Stimulated activated CD8-positive, alpha-beta memory T cell treated with anti-CD3 and anti-CD28 coated beads, Interleukin-7, amount 100 ng/mL, for 24 hours (primary cell): ENCODE data around the gene CABP4.
"Not testable (repeated sequence)": the region's sequence is repeated elsewhere in the genome, so short reads cannot be mapped to it uniquely, and the experiment has no call there.

Source experiments
- DNase-seq: peaks from one replicate; pipeline ENCODE4 v3.0.0-alpha.2; 2020; ENCODE audit warnings: low read depth

CABP4 gene

GRCh38 chr11:67453816-67454732 lies 1.1 kb upstream of the CABP4 start:
- no peak for DNase-seq

DNA sequence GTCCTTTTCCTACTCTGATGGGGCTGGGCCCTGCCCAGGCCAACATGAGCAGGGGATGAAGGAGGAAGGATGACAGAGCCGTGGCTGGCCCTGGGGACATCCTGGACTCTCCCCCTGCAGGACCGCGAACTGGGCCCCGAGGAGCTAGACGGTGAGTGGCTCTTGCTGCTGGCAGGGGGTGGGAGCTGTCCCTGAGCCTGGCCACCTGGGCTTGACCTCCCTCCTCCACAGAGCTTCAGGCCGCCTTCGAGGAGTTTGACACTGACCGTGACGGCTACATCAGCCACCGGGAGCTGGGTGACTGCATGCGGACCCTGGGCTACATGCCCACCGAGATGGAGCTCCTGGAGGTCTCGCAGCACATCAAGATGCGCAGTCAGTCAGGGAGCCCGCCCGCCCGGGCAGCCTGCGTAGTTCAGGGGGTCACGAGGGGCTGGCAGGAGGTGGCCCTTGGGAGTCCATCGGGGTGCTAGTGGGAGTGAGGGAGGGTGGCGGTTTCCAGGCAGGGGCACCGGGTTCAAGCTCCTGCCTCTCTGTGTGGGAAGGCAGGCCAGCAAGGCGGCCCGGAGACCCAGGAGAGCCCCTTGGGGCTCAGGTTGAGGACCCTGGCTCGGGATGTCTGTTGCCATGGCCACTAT lies 1.0 kb downstream of the CABP4 start:
- DNase-seq, result no peak

GRCh38 chr11:67457453-67457852 lies 2.3 kb downstream of the CABP4 start:
- no peak for DNase-seq

DNA sequence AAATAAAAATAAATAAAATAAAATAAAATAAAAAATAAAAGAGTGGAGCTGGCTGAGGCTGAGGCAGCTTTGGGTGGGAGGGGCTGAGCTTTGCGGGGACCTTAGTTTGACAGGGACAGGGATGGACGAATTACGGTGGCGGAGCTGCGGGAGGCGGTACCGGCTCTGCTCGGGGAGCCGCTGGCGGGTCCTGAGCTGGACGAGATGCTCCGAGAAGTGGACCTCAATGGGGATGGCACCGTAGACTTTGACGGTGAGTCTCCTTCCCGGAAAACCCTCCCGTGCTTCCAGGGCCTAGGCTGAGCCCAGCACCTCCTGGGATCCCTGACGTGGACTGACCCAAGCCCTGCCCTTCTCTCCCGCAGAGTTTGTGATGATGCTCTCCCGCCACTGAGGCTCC lies 3.1 kb downstream of the CABP4 start:
- no peak for DNase-seq

- DNase-seq, result no peak
Observed at GRCh38 chr11:67463186-67463585, 8.0 kb downstream of the CABP4 start.

DNA sequence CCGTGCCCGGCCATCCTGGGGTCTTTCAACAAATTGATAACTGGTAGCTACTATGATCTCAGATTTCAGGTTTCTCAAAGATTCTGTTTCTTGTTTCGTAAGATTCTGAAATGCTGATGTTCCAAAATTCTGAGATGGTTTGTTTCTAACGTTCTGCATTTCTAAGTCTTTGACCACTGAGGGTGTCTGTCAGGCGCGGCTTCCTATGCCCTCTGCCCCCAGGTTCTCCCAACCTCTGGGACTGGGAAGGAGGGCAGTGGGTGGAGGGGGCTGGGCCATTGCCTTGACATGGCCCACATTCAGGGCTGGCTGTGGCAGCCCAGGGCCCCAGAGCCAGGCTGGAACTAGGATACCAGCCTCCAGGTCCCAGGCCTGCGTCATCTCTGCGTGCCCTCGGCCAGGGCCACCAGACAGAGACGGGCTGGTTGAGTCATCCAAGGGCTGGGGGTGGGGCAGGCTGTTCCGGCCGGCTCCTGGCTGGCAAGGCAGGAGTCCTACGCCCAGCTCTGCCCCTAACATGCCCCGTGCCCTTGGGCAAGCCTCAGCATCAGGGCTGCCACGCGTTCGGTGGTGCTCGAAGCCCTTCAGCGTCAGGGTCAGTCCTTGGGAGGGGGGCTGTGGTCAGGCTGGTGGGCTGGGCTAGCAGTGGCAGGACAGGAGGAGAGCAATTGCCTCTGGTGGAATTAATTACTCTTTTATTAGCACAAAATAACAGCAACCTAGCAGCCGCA lies 8.7 kb downstream of the CABP4 start:
- DNase-seq, result no peak

- DNase-seq, result peak; percentile 78
Observed at GRCh38 chr11:67464411-67465188, 9.4 kb downstream of the CABP4 start.

DNA sequence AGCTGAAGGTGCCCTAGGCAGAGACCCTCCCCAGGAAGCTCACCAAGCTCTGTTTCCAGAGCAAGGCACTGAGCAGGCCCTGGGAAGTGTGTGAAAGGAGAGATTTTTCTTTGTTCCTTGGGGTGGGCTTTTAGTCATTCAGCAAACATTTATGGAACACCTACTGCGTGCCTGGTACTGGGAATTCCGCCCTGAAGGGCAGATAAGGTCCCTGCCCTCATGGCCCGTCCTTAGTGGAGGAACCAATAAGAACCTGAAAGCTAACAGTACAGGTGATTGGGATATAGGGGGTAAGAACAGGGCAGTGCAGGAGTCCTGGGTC lies 10.0 kb downstream of the CABP4 start:
- no peak for DNase-seq

GRCh38 chr11:67465530-67465929 lies 10.4 kb downstream of the CABP4 start:
- DNase-seq, result not testable (repeated sequence)

GRCh38 chr11:67466367-67466766 lies 11.2 kb downstream of the CABP4 start:
- DNase-seq, result no peak

DNA sequence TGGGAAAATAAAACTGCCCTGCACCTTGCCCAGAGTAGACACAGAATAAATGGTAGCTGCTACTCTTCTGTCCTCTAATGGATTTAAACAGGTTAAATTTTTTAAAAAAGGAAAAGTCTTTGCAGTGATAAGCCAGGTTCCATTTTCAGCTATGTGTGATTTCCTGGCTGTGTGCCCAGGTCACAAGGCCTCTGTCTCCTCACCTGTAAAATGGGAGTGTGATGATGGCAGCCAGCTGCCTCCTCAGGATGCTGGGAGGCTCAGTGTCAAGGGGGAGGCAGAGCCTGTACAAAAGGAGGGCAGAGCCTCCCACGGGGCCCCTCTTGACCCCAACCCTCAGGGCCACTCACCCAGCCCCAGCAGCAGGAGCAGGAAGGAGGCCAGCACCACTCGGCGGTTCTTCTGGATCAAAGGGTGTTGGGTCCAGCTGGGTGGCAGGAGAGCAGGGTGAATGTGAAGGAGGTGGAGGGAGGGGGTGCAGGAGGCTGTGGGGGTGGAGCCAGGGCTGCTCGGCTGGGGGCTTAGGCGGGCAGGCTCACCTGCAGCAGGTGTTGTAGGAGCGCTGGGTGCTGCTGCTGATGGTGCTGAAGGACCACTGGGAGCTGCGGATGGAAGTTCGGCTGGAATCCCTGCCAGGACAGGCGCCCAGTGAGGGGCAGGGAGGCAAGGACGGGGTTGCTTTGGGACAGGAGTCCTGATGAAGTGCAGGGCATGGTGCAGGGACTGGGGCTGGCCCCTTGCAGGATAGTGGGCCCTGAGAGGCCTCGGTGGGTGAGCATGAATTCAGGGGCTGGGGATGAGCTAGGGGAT lies 12.0 kb downstream of the CABP4 start:
- DNase-seq, result no peak

DNA sequence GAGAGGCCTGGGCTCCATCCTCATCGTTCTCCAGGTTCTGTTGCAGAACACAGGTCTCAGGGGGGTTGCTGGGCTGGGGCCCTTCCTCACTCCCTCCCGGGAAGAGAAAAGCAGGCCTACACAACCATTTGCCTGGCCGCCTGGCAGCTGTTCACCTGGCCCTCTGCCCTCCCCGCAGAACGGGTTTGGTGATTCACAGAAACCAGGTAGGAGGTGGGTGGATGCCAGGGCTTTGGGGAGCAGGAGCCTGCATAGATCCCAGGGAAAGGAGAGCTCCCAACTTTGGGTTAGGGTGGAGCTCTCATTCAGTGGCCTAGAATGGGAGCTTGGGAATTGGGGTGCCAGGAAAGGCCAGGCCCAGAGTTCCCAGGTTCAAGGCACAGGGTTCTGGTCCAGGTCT lies 12.9 kb downstream of the CABP4 start:
- DNase-seq, result no peak

- DNase-seq, result no peak
Observed at GRCh38 chr11:67468456-67468758, 13.3 kb downstream of the CABP4 start.

DNA sequence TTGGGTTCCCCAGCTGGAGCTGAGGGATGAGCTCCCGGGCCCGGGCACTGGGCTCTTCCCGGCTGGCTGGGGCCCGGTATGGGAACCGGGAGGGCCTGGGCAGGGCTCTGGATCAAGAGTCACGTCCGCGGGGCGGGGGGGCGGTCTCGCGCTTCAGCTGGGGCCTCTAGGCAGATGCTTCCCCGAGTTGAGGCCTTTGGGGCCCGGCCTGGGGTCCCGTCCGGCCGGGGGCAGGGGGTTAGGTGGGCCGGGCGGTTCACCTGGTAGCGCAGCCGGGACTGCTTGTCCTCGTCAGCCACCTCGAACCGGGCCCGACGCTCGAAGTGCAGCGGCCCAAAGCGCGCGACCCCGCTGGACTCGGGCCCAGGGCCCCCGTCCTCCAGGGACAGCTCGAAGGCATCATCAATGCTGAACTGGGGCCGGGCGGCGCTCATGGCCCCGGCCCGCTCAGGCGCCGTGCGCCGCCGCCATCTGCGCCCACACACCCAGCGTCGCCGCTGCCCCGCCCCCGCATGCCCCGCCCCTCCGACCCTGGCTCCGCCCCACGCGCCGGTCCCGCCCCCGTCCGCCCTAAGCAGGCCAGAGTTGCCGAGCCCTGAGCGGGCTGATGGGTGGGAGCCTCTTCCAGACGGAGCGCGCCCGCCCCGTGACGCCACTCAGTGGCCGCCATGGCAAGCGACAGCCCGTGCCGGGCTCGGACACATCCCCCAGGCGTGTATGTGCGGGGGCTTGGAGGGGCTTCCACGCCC lies 13.8 kb downstream of the CABP4 start, which contains the start of gene TMEM134:
Gene TMEM134, minus strand, starts transcription at position 493 of the 749 bp plus-strand sequence. Its CDS starts 59 bp downstream, at position 434.
- DNase-seq, result peak; percentile 75

GRCh38 chr11:67469508-67469811 lies 14.3 kb downstream of the CABP4 start:
- DNase-seq, result no peak

GRCh38 chr11:67470337-67471002 lies 15.3 kb downstream of the CABP4 start:
- no peak for DNase-seq

- no peak for DNase-seq
Observed at GRCh38 chr11:67472882-67473281, 17.7 kb downstream of the CABP4 start.

DNA sequence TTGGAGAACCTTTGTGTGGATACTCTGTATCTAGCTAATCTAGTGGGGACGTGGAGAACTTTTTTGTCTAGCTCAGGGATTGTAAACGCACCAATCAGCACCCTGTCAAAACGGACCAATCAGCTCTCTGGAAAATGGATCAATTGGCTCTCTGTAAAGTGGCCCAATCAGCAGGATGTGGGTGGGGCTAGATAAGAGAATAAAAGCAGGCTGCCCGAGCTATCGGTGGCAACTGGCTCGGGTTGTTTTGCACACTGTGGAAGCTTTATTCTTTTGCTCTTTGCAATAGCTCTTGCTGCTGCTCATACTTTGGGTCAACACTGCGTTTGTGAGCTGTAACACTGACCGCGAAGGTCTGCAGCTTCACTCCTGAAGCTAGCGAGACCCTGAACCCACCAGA lies 21.5 kb downstream of the CABP4 start:
- not testable (repeated sequence) for DNase-seq

DNA sequence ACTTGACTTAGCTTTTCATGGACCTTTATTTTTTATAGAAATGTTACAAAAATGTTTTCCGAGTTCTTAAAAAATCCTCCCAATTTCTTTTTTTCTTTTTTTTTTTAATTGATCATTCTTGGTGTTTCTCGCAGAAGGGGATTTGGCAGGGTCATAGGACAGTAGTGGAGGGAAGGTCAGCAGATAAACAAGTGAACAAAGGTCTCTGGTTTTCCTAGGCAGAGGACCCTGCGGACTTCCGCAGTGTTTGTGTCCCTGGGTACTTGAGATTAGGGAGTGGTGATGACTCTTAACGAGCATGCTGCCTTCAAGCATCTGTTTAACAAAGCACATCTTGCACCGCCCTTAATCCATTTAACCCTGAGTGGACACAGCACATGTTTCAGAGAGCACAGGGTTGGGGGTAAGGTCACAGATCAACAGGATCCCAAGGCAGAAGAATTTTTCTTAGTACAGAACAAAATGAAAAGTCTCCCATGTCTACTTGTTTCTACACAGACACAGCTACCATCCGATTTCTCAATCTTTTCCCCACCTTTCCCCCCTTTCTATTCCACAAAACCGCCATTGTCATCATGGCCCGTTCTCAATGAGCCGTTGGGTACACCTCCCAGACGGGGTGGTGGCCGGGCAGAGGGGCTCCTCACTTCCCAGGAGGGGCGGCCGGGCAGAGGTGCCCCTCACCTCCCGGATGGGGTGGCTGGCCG lies 22.3 kb downstream of the CABP4 start:
- DNase-seq, result not testable (repeated sequence)
